ENCODE data around the gene SPDYC. TPM values are rescaled to one million over a fixed set of nuclear protein-coding genes. Genes with fewer than 3 reads are reported as not detected.
A peak's percentile ranks its signal among the peaks of the same experiment; 100 is the strongest.

The SPDYC gene
- polyA plus RNA-seq, 3 donors = 0.64 TPM; not detected in 2

DNA sequence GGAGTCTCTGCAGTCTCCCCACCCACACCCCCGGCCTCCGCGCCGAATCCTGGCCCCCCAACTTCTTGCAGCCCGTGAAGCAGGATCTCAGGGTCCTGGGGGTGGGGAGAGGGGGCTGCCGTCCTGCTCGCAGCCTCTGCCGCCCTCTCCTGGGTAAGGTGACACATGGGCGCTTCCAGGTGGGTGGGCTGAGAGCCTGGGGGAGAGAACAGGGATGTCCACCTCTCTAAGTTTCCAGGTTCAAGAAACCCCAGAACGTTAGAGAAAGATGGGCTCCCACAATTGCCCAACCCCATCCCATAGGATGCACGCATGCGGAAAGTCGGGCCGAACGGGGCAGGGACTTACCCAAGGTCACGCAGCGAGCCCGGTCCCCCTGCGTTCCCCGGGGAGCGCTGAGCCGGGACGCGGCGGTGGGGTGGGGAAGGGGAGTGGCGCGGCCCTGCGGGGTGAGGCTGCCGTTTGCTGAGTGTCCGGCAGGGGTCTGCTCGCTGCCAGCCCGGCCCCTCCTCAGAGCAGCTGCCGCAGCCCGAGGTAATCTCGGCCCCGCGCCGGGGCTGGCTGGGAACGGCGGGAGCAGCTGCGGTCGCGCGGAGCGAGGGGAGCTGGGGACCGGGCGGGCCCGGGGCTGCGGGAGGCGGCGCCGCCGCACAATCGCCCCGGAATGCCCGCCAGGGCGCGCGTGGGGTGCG lies 11.0 kb downstream of the SPDYC start:
- Histone ChIP-seq H3K9ac (ENCODE audit: insufficient read depth, low read length, poor library complexity, severe bottlenecking) (peak overlapping the region; percentile 91), H3K4me1 (ENCODE audit: control insufficient read depth in 1 of 2, insufficient read depth in 2 of 2, low read length in 2 of 2) (peaks cover 22 to 29% of the 10 kb centered on the region in 2 donors), H3K36me3 (replicated peaks in 1 of 2; ENCODE audit: control insufficient read depth in 1 of 2, insufficient read depth in 2 of 2, low read length in 2 of 2) (peaks cover 9 to 26% of the 10 kb centered on the region in 2 donors), H3K27ac (ENCODE audit: low read depth in 1 of 2, low read length in 2 of 2) (peak overlapping the region in 1 of 2 donors; percentile 44), H3K4me2 (replicated peaks; ENCODE audit: extremely low read depth, low read length, poor library complexity, severe bottlenecking) (peak overlapping the region; percentile 83), H3K4me3 (replicated peaks in 1 of 3; ENCODE audit: low read depth in 2 of 3, low read length in 3 of 3) (peak overlapping the region; percentile 66 to 98 (median 91)), H3K27me3 (ENCODE audit: control insufficient read depth in 2 of 2, insufficient read depth in 2 of 2, low read length in 2 of 2) (no peaks in the 10 kb centered on the region), H4K20me1 (ENCODE audit: insufficient read depth, low read length) (peaks cover 32% of the 10 kb centered on the region), H2AFZ (ENCODE audit: insufficient read depth, low read depth, low read length, poor library complexity, severe bottlenecking) (peak overlapping the region; percentile 87), H3K9me3 (replicated peaks in 1 of 2; ENCODE audit: control insufficient read depth in 1 of 2, insufficient read depth in 1 of 2, low read length in 2 of 2) (no peaks in the 10 kb centered on the region), H3K79me2 (ENCODE audit: insufficient read depth, low read length) (peaks cover 41% of the 10 kb centered on the region)
- Mint-ChIP-seq H3K27me3 (ENCODE audit: low read depth in 3 of 3) (no peaks in the 10 kb centered on the region), H3K36me3 (peaks cover 13 to 21% of the 10 kb centered on the region in 2 donors), H3K9me3 (peaks cover 0 to 3% (median 0%) of the 10 kb centered on the region in 7 donors), H3K4me3 (peak overlapping the region; percentile 89 to 91), H3K4me1 (peaks cover 36% of the 10 kb centered on the region), H3K27ac (peak overlapping the region in 4 of 7 donors; percentile 32 to 80 (median 50))
- TF ChIP-seq, protein P1, sequence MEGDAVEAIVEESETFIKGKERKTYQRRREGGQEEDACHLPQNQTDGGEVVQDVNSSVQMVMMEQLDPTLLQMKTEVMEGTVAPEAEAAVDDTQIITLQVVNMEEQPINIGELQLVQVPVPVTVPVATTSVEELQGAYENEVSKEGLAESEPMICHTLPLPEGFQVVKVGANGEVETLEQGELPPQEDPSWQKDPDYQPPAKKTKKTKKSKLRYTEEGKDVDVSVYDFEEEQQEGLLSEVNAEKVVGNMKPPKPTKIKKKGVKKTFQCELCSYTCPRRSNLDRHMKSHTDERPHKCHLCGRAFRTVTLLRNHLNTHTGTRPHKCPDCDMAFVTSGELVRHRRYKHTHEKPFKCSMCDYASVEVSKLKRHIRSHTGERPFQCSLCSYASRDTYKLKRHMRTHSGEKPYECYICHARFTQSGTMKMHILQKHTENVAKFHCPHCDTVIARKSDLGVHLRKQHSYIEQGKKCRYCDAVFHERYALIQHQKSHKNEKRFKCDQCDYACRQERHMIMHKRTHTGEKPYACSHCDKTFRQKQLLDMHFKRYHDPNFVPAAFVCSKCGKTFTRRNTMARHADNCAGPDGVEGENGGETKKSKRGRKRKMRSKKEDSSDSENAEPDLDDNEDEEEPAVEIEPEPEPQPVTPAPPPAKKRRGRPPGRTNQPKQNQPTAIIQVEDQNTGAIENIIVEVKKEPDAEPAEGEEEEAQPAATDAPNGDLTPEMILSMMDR (IDR thresholded peaks at IDR 0.05) = peak; percentile 72
- peak; percentile 57 to 71 (median 61) for DNase-seq
- intact Hi-C loops (cut with micrococcal nuclease) = loop anchor here (5.0 kb wide), 3 partner anchors 34 to 69 kb away; partner anchors contain the start of gene TM7SF2 (in 1 of the 2)
- 0% methylated on average over 40 of the region's 60 CpGs for WGBS (ENCODE audit: insufficient coverage)

DNA sequence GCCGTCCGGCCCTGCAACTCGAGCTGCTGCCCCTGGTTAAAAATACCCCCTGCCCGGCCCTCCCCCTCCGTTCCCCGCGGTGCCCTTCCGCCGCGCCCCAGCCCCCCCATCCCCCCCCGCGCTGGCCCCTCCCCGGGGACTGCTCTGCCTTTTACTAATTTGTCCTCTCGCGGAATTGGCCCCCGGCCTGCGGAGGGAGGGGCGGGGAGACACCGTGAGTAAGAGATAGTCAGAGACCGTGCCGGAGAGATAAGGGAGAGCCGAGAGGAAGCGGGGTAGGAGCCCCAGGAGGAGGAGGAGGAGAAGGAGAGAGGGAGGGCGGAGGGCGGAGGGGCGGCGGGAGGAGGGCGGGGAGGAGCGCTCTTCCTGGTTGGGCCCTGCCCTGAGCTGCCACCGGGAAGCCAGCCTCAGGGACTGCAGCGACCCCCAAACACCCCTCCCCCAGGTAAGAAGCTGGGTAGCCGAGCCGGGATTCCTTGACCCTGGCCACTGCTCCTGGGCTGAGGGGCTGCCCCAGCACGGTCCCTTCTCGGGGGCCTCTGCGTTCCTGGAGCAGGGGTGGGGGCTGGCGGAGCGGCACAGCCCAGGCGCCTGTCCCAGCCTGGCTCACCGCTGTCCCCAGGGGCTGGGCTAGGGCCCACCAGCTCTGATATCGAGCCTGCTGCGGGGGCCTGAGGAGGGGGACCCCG lies 11.7 kb downstream of the SPDYC start, which contains the start of gene CAPN1:
Gene CAPN1 (plus strand): TSS at position 360 of the 689 bp plus-strand sequence. CDS start 774 bp downstream, outside the sequence.
- Histone ChIP-seq H3K79me2 (ENCODE audit: insufficient read depth, low read length) (peaks cover 44% of the 10 kb centered on the region), H3K36me3 (replicated peaks in 1 of 2; ENCODE audit: control insufficient read depth in 1 of 2, insufficient read depth in 2 of 2, low read length in 2 of 2) (peaks cover 16 to 33% of the 10 kb centered on the region in 2 donors), H3K4me2 (replicated peaks; ENCODE audit: extremely low read depth, low read length, poor library complexity, severe bottlenecking) (peak within 1 kb of the TSS; percentile 83), H3K4me3 (replicated peaks in 1 of 3; ENCODE audit: low read depth in 2 of 3, low read length in 3 of 3) (peak within 1 kb of the TSS; percentile 66 to 98 (median 91)), H3K4me1 (ENCODE audit: control insufficient read depth in 1 of 2, insufficient read depth in 2 of 2, low read length in 2 of 2) (peaks cover 22 to 29% of the 10 kb centered on the region in 2 donors), H2AFZ (ENCODE audit: insufficient read depth, low read depth, low read length, poor library complexity, severe bottlenecking) (peak within 1 kb of the TSS; percentile 87), H3K27me3 (ENCODE audit: control insufficient read depth in 2 of 2, insufficient read depth in 2 of 2, low read length in 2 of 2) (no peaks in the 10 kb centered on the region), H4K20me1 (ENCODE audit: insufficient read depth, low read length) (peaks cover 39% of the 10 kb centered on the region), H3K9me3 (replicated peaks in 1 of 2; ENCODE audit: control insufficient read depth in 1 of 2, insufficient read depth in 1 of 2, low read length in 2 of 2) (no peaks in the 10 kb centered on the region), H3K9ac (ENCODE audit: insufficient read depth, low read length, poor library complexity, severe bottlenecking) (peak within 1 kb of the TSS; percentile 91), H3K27ac (ENCODE audit: low read depth in 1 of 2, low read length in 2 of 2) (peak within 1 kb of the TSS; percentile 48 to 80)
- H3K36me3 Mint-ChIP-seq = peaks cover 19 to 28% of the 10 kb centered on the region in 2 donors
- WGBS (ENCODE audit: insufficient coverage) = under 1% methylated on average over 15 of the region's 43 CpGs
- peak within 1 kb of the TSS; percentile 89 to 92 for H3K4me3 Mint-ChIP-seq
- DNase-seq = peak; percentile 51 to 61 (median 53)
- H3K9me3 Mint-ChIP-seq = peaks cover 0 to 3% (median 0%) of the 10 kb centered on the region in 7 donors
- H3K4me1 Mint-ChIP-seq = peaks cover 36% of the 10 kb centered on the region
- TF ChIP-seq, protein P1 (IDR thresholded peaks at IDR 0.05) = no peak
- H3K27ac Mint-ChIP-seq = peak within 1 kb of the TSS in 6 of 7 donors; percentile 58 to 92 (median 82)
- H3K27me3 Mint-ChIP-seq (ENCODE audit: low read depth in 3 of 3) = no peaks in the 10 kb centered on the region
- intact Hi-C loops (cut with micrococcal nuclease) = loop anchor here (5.0 kb wide), 3 partner anchors 34 to 69 kb away; partner anchors contain the start of gene TM7SF2 (in 1 of the 2)
